ENCODE measurements around the gene TMC6.

- no peak for TF ChIP-seq CTCF (IDR thresholded peaks at IDR 0.05; ENCODE audit: low read depth, low read length, poor library complexity, severe bottlenecking)
- no peak for TF ChIP-seq EZH2phosphoT487 (IDR thresholded peaks at IDR 0.05; ENCODE audit: borderline replicate concordance, low read length)
Observed at GRCh38 chr17:78107457-78107856, 21.1 kb downstream of the TMC6 start.
